HCT116 (cell line): Measurements from ENCODE around the gene HS6ST3. TPM values are rescaled to one million over a fixed set of nuclear protein-coding genes. Genes with fewer than 3 reads are reported as not detected.

Experiments used
- ATAC-seq: fragments of 200-7000 bp; cut with Tn5 transposase; 2 replicates; pipeline ENCODE4 v1.9.1; 2020; ENCODE audit warnings: mild to moderate bottlenecking, moderate library complexity
- BruUV-seq: library from RNA; stranded (reverse); fragments of 400-500 nt; replicated peaks from 2 replicates; lab custom pipeline; 2021; lab: Mats Ljungman, UMichigan
- CTCF ChIA-PET: fragments of 300-600 bp; sonication (Branson Sonifier 250); formaldehyde crosslinking; loops from one replicate; lab custom pipeline; 2021; ENCODE audit warnings: antibody characterized with exemption; lab: Charles Lee
- POLR2A ChIA-PET: fragments of 300-600, 350-600 bp; sonication (Branson Sonifier 250); formaldehyde crosslinking; loops from one replicate; lab custom pipeline; 2021; ENCODE audit warnings: antibody characterized with exemption; lab: Charles Lee
- RAD21 ChIA-PET, 2 experiments: fragments of 300-600 bp; sonication (Branson Sonifier 250); formaldehyde crosslinking; loops; one replicate each; lab custom pipeline; 2023; ENCODE audit warnings: low total read pairs in 2 of 2; ENCODE audit not compliant: uncharacterized antibody in 2 of 2, unreplicated experiment in 2 of 2, low non-redundant PET in 1 of 2; lab: Charles Lee
- DNase-seq: peaks from one replicate; pipeline ENCODE4 v3.0.0-alpha.2; 2010; ENCODE audit warnings: low read depth, low spot score
- H2AFZ ChIP-seq: fragments of 200-600 bp; shearing (Covaris generic), sonication (generic); 2 replicates; pipeline ENCODE4 v1.6.1; 2017; ENCODE audit warnings: low read depth, mixed run types, mixed read lengths, antibody characterized with exemption, low read length; ENCODE audit not compliant: poor library complexity, severe bottlenecking
- H3K27ac ChIP-seq: 2 replicates; pipeline ENCODE4 v1.5.1; 2012; ENCODE audit warnings: low read depth, low read length
- H3K27me3 ChIP-seq: fragments of 200-600 bp; sonication (generic); 2 replicates; pipeline ENCODE4 v1.6.1; 2016; ENCODE audit warnings: mixed run types, low read length, mixed read lengths; ENCODE audit not compliant: insufficient read depth
- H3K36me3 ChIP-seq, 2 experiments: fragments of 200-500 bp in 1 of 2; fragments of 200-600 bp in 1 of 2; sonication (Bioruptor generic) in 1 of 2; sonication (generic) in 1 of 2; 2 replicates each; pipeline versions ENCODE4 v1.5.1 to v1.6.1; 2014 to 2016; ENCODE audit warnings: low read length in 2 of 2, inconsistent platforms in 1 of 2, mixed read lengths in 1 of 2, mixed run types in 1 of 2; ENCODE audit not compliant: insufficient read depth in 2 of 2, control insufficient read depth in 1 of 2
- H3K4me1 ChIP-seq, 2 experiments: fragments of 200-600 bp in 1 of 2; sonication (generic) in 1 of 2; 2 replicates each; pipeline versions ENCODE4 v1.5.1 to v1.6.1; 2012 to 2017; ENCODE audit warnings: low read length in 2 of 2, inconsistent platforms in 1 of 2, mild to moderate bottlenecking in 1 of 2, mixed read lengths in 1 of 2, mixed run types in 1 of 2, moderate library complexity in 1 of 2; ENCODE audit not compliant: insufficient read depth in 2 of 2, control insufficient read depth in 1 of 2
- H3K4me2 ChIP-seq: fragments of 200-600 bp; sonication (generic); 2 replicates; pipeline ENCODE4 v1.6.1; 2017; ENCODE audit warnings: mixed run types, low read length, mixed read lengths
- H3K4me3 ChIP-seq, 2 experiments: fragments of 200-600 bp in 1 of 2; sonication (generic) in 1 of 2; replicated peaks in 1 of 2; 2 replicates each; pipeline ENCODE4 v1.5.1; 2011 to 2016; ENCODE audit warnings: low read length in 2 of 2, control low read depth in 1 of 2, low read depth in 1 of 2, mild to moderate bottlenecking in 1 of 2, mixed read lengths in 1 of 2, mixed run types in 1 of 2
- H3K79me2 ChIP-seq: fragments of 200-600 bp; sonication (generic); 2 replicates; pipeline ENCODE4 v1.6.1; 2017; ENCODE audit warnings: mild to moderate bottlenecking, mixed run types, low read length, moderate library complexity, mixed read lengths; ENCODE audit not compliant: insufficient read depth
- H3K9ac ChIP-seq: fragments of 200-600 bp; sonication (generic); 2 replicates; pipeline ENCODE4 v1.6.1; 2016; ENCODE audit warnings: low read length, mixed read lengths
- H3K9me2 ChIP-seq: fragments of 200-600 bp; sonication (generic), shearing (Covaris generic); 2 replicates; pipeline ENCODE4 v1.6.1; 2017; ENCODE audit warnings: mixed run types, mild to moderate bottlenecking, moderate library complexity; ENCODE audit not compliant: insufficient read depth
- H3K9me3 ChIP-seq, 2 experiments: fragments of 200-500 bp in 1 of 2; fragments of 200-600 bp in 1 of 2; sonication (Bioruptor generic) in 1 of 2; sonication (generic) in 1 of 2; 2 replicates each; pipeline ENCODE4 v1.6.1; 2014 to 2017; ENCODE audit warnings: low read length in 2 of 2, mixed read lengths in 2 of 2, inconsistent platforms in 1 of 2, low read depth in 1 of 2, mild to moderate bottlenecking in 1 of 2, mixed run types in 1 of 2, moderate library complexity in 1 of 2; ENCODE audit not compliant: control insufficient read depth in 1 of 2, insufficient read depth in 1 of 2
- H4K20me1 ChIP-seq: fragments of 200-600 bp; sonication (generic), shearing (Covaris generic); 2 replicates; pipeline ENCODE4 v1.6.1; 2017; ENCODE audit warnings: mixed run types, mild to moderate bottlenecking, moderate library complexity; ENCODE audit not compliant: insufficient read depth
- CBX3 ChIP-seq: IDR thresholded peaks from 2 replicates; pipeline ENCODE4 v1.6.1; 2012; ENCODE audit warnings: low read depth
- ELF1 ChIP-seq: IDR thresholded peaks from 2 replicates; pipeline ENCODE4 v1.6.1; 2012; ENCODE audit warnings: low read depth, borderline replicate concordance
- POLR2AphosphoS5 ChIP-seq: IDR thresholded peaks from 2 replicates; pipeline ENCODE4 v1.6.1; 2011; ENCODE audit warnings: mild to moderate bottlenecking, low read depth, low read length, moderate library complexity
- RAD21 ChIP-seq: IDR thresholded peaks from 2 replicates; pipeline ENCODE4 v1.6.1; 2012; ENCODE audit warnings: low read depth, mild to moderate bottlenecking
- REST ChIP-seq: IDR thresholded peaks from 2 replicates; pipeline ENCODE4 v1.6.1; 2012; ENCODE audit warnings: low read depth
- YY1 ChIP-seq: IDR thresholded peaks from 2 replicates; pipeline ENCODE4 v1.6.1; 2011; ENCODE audit warnings: low read length, low read depth, moderate library complexity, mild to moderate bottlenecking; ENCODE audit not compliant: insufficient replicate concordance; ENCODE audit errors: extremely low read depth
- ZNF274 ChIP-seq: fragments of 200-500 bp; sonication (Bioruptor generic); IDR thresholded peaks from 2 replicates; pipeline ENCODE4 v1.6.1; 2014; ENCODE audit warnings: mild to moderate bottlenecking, low read depth, low read length, inconsistent platforms
- intact Hi-C: fragments of 100-400 bp; cut with micrococcal nuclease; formaldehyde crosslinking; loops from 2 replicates; pipeline ENCODE4 v1.10.0; 2022
- total RNA-seq: library from RNA; stranded (reverse); gene quantifications from one replicate; pipeline ENCODE4 v1.2.1, GENCODE V29; 2021; ENCODE audit not compliant: unreplicated experiment
- TF ChIP-seq, protein P1 (sequence below): IDR thresholded peaks from 2 replicates; pipeline ENCODE4 v1.6.1; 2012

HS6ST3 gene
- total RNA-seq, 1 experiment from 2014 or later: 0.10 TPM

GRCh38 chr13:96720446-96720845 is 630.5 kb downstream of the HS6ST3 start:
- Histone ChIP-seq H3K4me2 (no peak overlapping the region), H3K4me1 (no peaks in the 10 kb centered on the region), H3K9me3 (no peaks in the 10 kb centered on the region), H4K20me1 (no peaks in the 10 kb centered on the region; the same call in 1 of the 2 replicates), H3K9ac (no peak overlapping the region), H3K27ac (no peak overlapping the region), H3K9me2 (no peaks in the 10 kb centered on the region), H3K36me3 (no peaks in the 10 kb centered on the region), H3K27me3 (no peaks in the 10 kb centered on the region; the same call in 1 of the 2 replicates), H2AFZ (no peak overlapping the region), H3K79me2 (no peaks in the 10 kb centered on the region), H3K4me3 (no peak overlapping the region)
- RAD21 ChIA-PET: no interaction called here
- no TSS peak for BruUV-seq
- POLR2A ChIA-PET: no interaction called here
- TF ChIP-seq ELF1 (no peak), CBX3 (no peak)
- CTCF ChIA-PET: no interaction called here
- intact Hi-C loops: no loop called here
- ATAC-seq (no peak), DNase-seq (no peak)

- intact Hi-C loops: no loop called here
- Histone ChIP-seq H3K4me1 (no peaks in the 10 kb centered on the region), H2AFZ (no peak overlapping the region), H3K9me2 (no peaks in the 10 kb centered on the region), H3K4me3 (no peak overlapping the region), H3K9ac (no peak overlapping the region), H3K9me3 (no peaks in the 10 kb centered on the region), H3K27ac (no peak overlapping the region), H3K36me3 (no peaks in the 10 kb centered on the region), H3K79me2 (no peaks in the 10 kb centered on the region), H4K20me1 (no peaks in the 10 kb centered on the region; the same call in 1 of the 2 replicates), H3K4me2 (no peak overlapping the region), H3K27me3 (no peaks in the 10 kb centered on the region)
- ChIA-PET RAD21 (no interaction called here), POLR2A (no interaction called here), CTCF (no interaction called here)
- no TSS peak for BruUV-seq
- no peak for ATAC-seq
- no peak for DNase-seq
- TF ChIP-seq ELF1: no peak
- no peak for TF ChIP-seq RAD21
- no peak for TF ChIP-seq CBX3
- TF ChIP-seq YY1: no peak
- TF ChIP-seq, protein P1, sequence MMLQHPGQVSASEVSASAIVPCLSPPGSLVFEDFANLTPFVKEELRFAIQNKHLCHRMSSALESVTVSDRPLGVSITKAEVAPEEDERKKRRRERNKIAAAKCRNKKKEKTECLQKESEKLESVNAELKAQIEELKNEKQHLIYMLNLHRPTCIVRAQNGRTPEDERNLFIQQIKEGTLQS: no peak
- no peak for TF ChIP-seq REST
- TF ChIP-seq POLR2AphosphoS5: no peak
- TF ChIP-seq ZNF274: no peak
Measured at GRCh38 chr13:96726651-96727050, 636.7 kb downstream of the HS6ST3 start.
